AG10803 (cell line): ENCODE results near the gene GNB1.

ENCODE experiments used
- DNase-seq: peaks from one replicate; pipeline ENCODE4 v3.0.0; 2010; ENCODE audit warnings: low read depth
- H3K4me3 ChIP-seq: 2 replicates; pipeline ENCODE4 v1.5.1; 2011; ENCODE audit warnings: mild to moderate bottlenecking, low read length, control low read depth
- CTCF ChIP-seq: conservative IDR thresholded peaks from 2 replicates; pipeline ENCODE4 v1.5.1; 2011; ENCODE audit warnings: mild to moderate bottlenecking, low read length, control low read depth, inconsistent platforms

GNB1 gene

GRCh38 chr1:1804301-1804700 lies 86.6 kb downstream of the GNB1 start:
- no peak for DNase-seq
- TF ChIP-seq CTCF: no peak
- no peak overlapping the region for H3K4me3 ChIP-seq

GRCh38 chr1:1802871-1803270 lies 88.0 kb downstream of the GNB1 start:
- DNase-seq: no peak
- TF ChIP-seq CTCF: no peak
- no peak overlapping the region for H3K4me3 ChIP-seq

- H3K4me3 ChIP-seq: no peak overlapping the region
- DNase-seq: no peak
- no peak for TF ChIP-seq CTCF
Measured at GRCh38 chr1:1799716-1800115, 91.2 kb downstream of the GNB1 start.

- TF ChIP-seq CTCF: no peak
- H3K4me3 ChIP-seq: no peak overlapping the region
- no peak for DNase-seq
Measured at GRCh38 chr1:1797731-1798341, 93.1 kb downstream of the GNB1 start.

GRCh38 chr1:1796466-1796865 lies 94.4 kb downstream of the GNB1 start:
- TF ChIP-seq CTCF: peak; percentile 20
- DNase-seq: no peak
- no peak overlapping the region for H3K4me3 ChIP-seq

- no peak for DNase-seq
- TF ChIP-seq CTCF: no peak
- H3K4me3 ChIP-seq: no peak overlapping the region
Measured at GRCh38 chr1:1794999-1795398, 95.9 kb downstream of the GNB1 start.

- DNase-seq: no peak
- no peak overlapping the region for H3K4me3 ChIP-seq
- no peak for TF ChIP-seq CTCF
Measured at GRCh38 chr1:1793481-1794244, 97.2 kb downstream of the GNB1 start.
